IMR-90 (cell line): ENCODE results near the gene TLCD4. TPM values are rescaled to one million over a fixed set of nuclear protein-coding genes. Genes with fewer than 3 reads are reported as not detected.

Experiments
- ATAC-seq: fragments of 200-7000 bp; cut with Tn5 transposase; 2 replicates; pipeline ENCODE4 v1.9.1; 2020; ENCODE audit warnings: low read depth, mild to moderate bottlenecking, moderate library complexity
- BruUV-seq: library from RNA; stranded (reverse); fragments of 400-500 nt; replicated peaks from 2 replicates; lab custom pipeline; 2021; lab: Mats Ljungman, UMichigan
- CTCF ChIA-PET: fragments of 300-600 bp; formaldehyde crosslinking; extraction: SDS; loops from one replicate; lab custom pipeline; 2021; ENCODE audit warnings: antibody characterized with exemption; lab: Yijun Ruan, JAX
- POLR2A ChIA-PET: fragments of 300-600 bp; sonication (Branson Sonifier 250); formaldehyde crosslinking; loops from one replicate; lab custom pipeline; 2022; ENCODE audit warnings: antibody characterized with exemption; ENCODE audit not compliant: unreplicated experiment; lab: Charles Lee
- DNase-seq: peaks from one replicate; pipeline ENCODE4 v3.0.0; 2013
- H2AFZ ChIP-seq: replicated peaks from 2 replicates; pipeline ENCODE3; 2013; ENCODE audit warnings: low read length, mild to moderate bottlenecking; ENCODE audit not compliant: poor library complexity
- H2AK5ac ChIP-seq: 2 replicates; pipeline ENCODE4 v1.6.1; 2013; ENCODE audit warnings: low read depth, low read length, inconsistent platforms
- H2AK9ac ChIP-seq: replicated peaks from 2 replicates; pipeline ENCODE3; 2013; ENCODE audit warnings: mild to moderate bottlenecking, low read depth, low read length, moderate library complexity; ENCODE audit not compliant: poor library complexity
- H2BK120ac ChIP-seq: 2 replicates; pipeline ENCODE4 v1.6.1; 2013; ENCODE audit warnings: low read depth, low read length, inconsistent platforms
- H2BK15ac ChIP-seq: 3 replicates; pipeline ENCODE4 v1.6.1; 2013; ENCODE audit warnings: low read depth, low read length, inconsistent platforms
- H2BK20ac ChIP-seq: 2 replicates; pipeline ENCODE4 v1.6.1; 2013; ENCODE audit warnings: low read depth, mild to moderate bottlenecking, inconsistent platforms, low read length, moderate library complexity
- H2BK5ac ChIP-seq: 2 replicates; pipeline ENCODE4 v1.6.1; 2013; ENCODE audit warnings: mild to moderate bottlenecking, low read depth, low read length, inconsistent platforms; ENCODE audit not compliant: poor library complexity, severe bottlenecking
- H3K14ac ChIP-seq: replicated peaks from 2 replicates; pipeline ENCODE4 v1.6.1; 2013; ENCODE audit warnings: low read depth, low read length, inconsistent platforms
- H3K18ac ChIP-seq: 2 replicates; pipeline ENCODE4 v1.6.1; 2013; ENCODE audit warnings: low read depth, low read length, control low read depth
- H3K23ac ChIP-seq: 2 replicates; pipeline ENCODE4 v1.6.1; 2013; ENCODE audit warnings: low read depth, low read length, inconsistent platforms
- H3K27ac ChIP-seq: 2 replicates; pipeline ENCODE4 v1.5.1; 2013; ENCODE audit warnings: mild to moderate bottlenecking, control low read depth, low read length; ENCODE audit not compliant: insufficient read depth
- H3K27me3 ChIP-seq: 2 replicates; pipeline ENCODE4 v1.6.1; 2013; ENCODE audit warnings: low read length; ENCODE audit not compliant: control insufficient read depth, insufficient read depth
- H3K36me3 ChIP-seq: 2 replicates; pipeline ENCODE4 v1.6.1; 2013; ENCODE audit warnings: low read length, mixed read lengths; ENCODE audit not compliant: control insufficient read depth, insufficient read depth
- H3K4ac ChIP-seq: 2 replicates; pipeline ENCODE4 v1.6.1; 2013; ENCODE audit warnings: low read depth, low read length, inconsistent platforms
- H3K4me1 ChIP-seq: 2 replicates; pipeline ENCODE4 v1.6.1; 2013; ENCODE audit warnings: low read length, mixed read lengths; ENCODE audit not compliant: control insufficient read depth, insufficient read depth
- H3K4me2 ChIP-seq: 2 replicates; pipeline ENCODE4 v1.6.1; 2013; ENCODE audit warnings: low read depth, mild to moderate bottlenecking, control low read depth, low read length, moderate library complexity
- H3K4me3 ChIP-seq: 2 replicates; pipeline ENCODE4 v1.5.1; 2013; ENCODE audit warnings: low read depth, mild to moderate bottlenecking, control low read depth, low read length, moderate library complexity; ENCODE audit not compliant: insufficient read depth
- H3K56ac ChIP-seq: 2 replicates; pipeline ENCODE4 v1.6.1; 2013; ENCODE audit warnings: low read length, inconsistent platforms; ENCODE audit not compliant: insufficient read depth; ENCODE audit errors: extremely low read depth
- H3K79me1 ChIP-seq, 2 experiments: 2 replicates each; pipeline ENCODE4 v1.6.1; 2013; ENCODE audit warnings: low read length in 2 of 2, inconsistent platforms in 1 of 2, low read depth in 1 of 2
- H3K9ac ChIP-seq: 2 replicates; pipeline ENCODE4 v1.6.1; 2013; ENCODE audit warnings: low read depth, low read length, control low read depth
- H3K9me1 ChIP-seq: 2 replicates; pipeline ENCODE4 v1.6.1; 2013; ENCODE audit warnings: low read length, inconsistent platforms; ENCODE audit not compliant: insufficient read depth
- H3K9me3 ChIP-seq: 2 replicates; pipeline ENCODE4 v1.6.1; 2013; ENCODE audit warnings: low read length; ENCODE audit not compliant: control insufficient read depth, insufficient read depth
- H4K20me1 ChIP-seq: 2 replicates; pipeline ENCODE4 v1.6.1; 2013; ENCODE audit warnings: low read length, inconsistent platforms; ENCODE audit not compliant: insufficient read depth
- H4K5ac ChIP-seq: 2 replicates; pipeline ENCODE4 v1.6.1; 2013; ENCODE audit warnings: mild to moderate bottlenecking, low read depth, low read length, control low read depth
- H4K8ac ChIP-seq, 2 experiments: 2 replicates each; pipeline ENCODE4 v1.6.1; 2013; ENCODE audit warnings: low read depth in 2 of 2, low read length in 2 of 2, control low read depth in 1 of 2, inconsistent platforms in 1 of 2
- H4K91ac ChIP-seq: 2 replicates; pipeline ENCODE4 v1.6.1; 2013; ENCODE audit warnings: low read depth, low read length, inconsistent platforms; ENCODE audit not compliant: insufficient read depth
- BHLHE40 ChIP-seq: fragments of 150-350 bp; IDR thresholded peaks from 2 replicates; pipeline ENCODE4 v1.6.1; 2016; ENCODE audit warnings: mild to moderate bottlenecking, low read depth, low read length
- CEBPB ChIP-seq: IDR thresholded peaks from 2 replicates; pipeline ENCODE4 v1.6.1; 2012; ENCODE audit warnings: low read depth, low read length, improper control_type of control experiment
- CHD1 ChIP-seq: IDR thresholded peaks from 2 replicates; pipeline ENCODE4 v1.6.1; 2012; ENCODE audit warnings: low read depth, low read length, improper control_type of control experiment
- FOS ChIP-seq: fragments of 150-350 bp; IDR thresholded peaks from 2 replicates; pipeline ENCODE4 v1.6.1; 2016; ENCODE audit warnings: low read depth, low read length
- MAFK ChIP-seq: IDR thresholded peaks from 2 replicates; pipeline ENCODE4 v1.6.1; 2012; ENCODE audit warnings: low read depth, low read length, improper control_type of control experiment
- MAZ ChIP-seq: IDR thresholded peaks from 2 replicates; pipeline ENCODE4 v1.6.1; 2012; ENCODE audit warnings: low read depth, mild to moderate bottlenecking, low read length, improper control_type of control experiment, moderate library complexity, borderline replicate concordance
- MXI1 ChIP-seq: IDR thresholded peaks from 2 replicates; pipeline ENCODE4 v1.6.1; 2012; ENCODE audit warnings: low read depth, mild to moderate bottlenecking, low read length, moderate library complexity, borderline replicate concordance
- NFE2L2 ChIP-seq: fragments of 150-350 bp; IDR thresholded peaks from 2 replicates; pipeline ENCODE4 v1.6.1; 2016; ENCODE audit warnings: low read depth, mild to moderate bottlenecking, low read length
- POLR2A ChIP-seq: IDR thresholded peaks from 2 replicates; pipeline ENCODE4 v1.6.1; 2012; ENCODE audit warnings: mild to moderate bottlenecking, low read depth, low read length
- RAD21 ChIP-seq: IDR thresholded peaks from 2 replicates; pipeline ENCODE4 v1.6.1; 2012; ENCODE audit warnings: low read length, improper control_type of control experiment
- RCOR1 ChIP-seq: IDR thresholded peaks from 2 replicates; pipeline ENCODE4 v1.6.1; 2012; ENCODE audit warnings: mild to moderate bottlenecking, low read length, improper control_type of control experiment; ENCODE audit not compliant: insufficient replicate concordance
- RFX5 ChIP-seq: IDR thresholded peaks from 2 replicates; pipeline ENCODE4 v1.8.0; 2012; ENCODE audit warnings: low read depth, mild to moderate bottlenecking, low read length, moderate library complexity
- SMC3 ChIP-seq: fragments of 150-350 bp; IDR thresholded peaks from 2 replicates; pipeline ENCODE4 v1.6.1; 2016; ENCODE audit warnings: low read depth, mild to moderate bottlenecking, antibody characterized with exemption, low read length, moderate library complexity
- WGBS, 2 experiments: methylation state at CpG; one replicate each; pipeline versions ENCODE4 v1.1.5 to v1.1.7; 2013; ENCODE audit warnings: missing lambda C conversion rate in 2 of 2; ENCODE audit not compliant: insufficient read length in 1 of 2; ENCODE audit errors: extremely low coverage in 2 of 2; 5-methylcytosine and 5-hydroxymethylcytosine counted together
- dilution Hi-C: fragments of 300-500 bp; cut with HindIII; formaldehyde crosslinking; loops from one replicate; pipeline ENCODE4 v1.14.3; 2018; ENCODE audit warnings: low sequenced_read_pairs; ENCODE audit not compliant: unreplicated experiment
- in situ Hi-C: fragments of 300-500 bp; cut with MboI; formaldehyde crosslinking; loops from 3 replicates; pipeline ENCODE4 v1.14.3; 2019; ENCODE audit warnings: low sequenced_read_pairs, inconsistent platforms, mixed read lengths
- intact Hi-C: fragments of 100-400 bp; cut with micrococcal nuclease; formaldehyde crosslinking; loops from 2 replicates; pipeline ENCODE4 v1.10.0; 2022
- polyA plus RNA-seq, 3 experiments: library from polyadenylated mRNA; depleted of rRNA; stranded (reverse); fragments of >200 nt; gene quantifications; 2 replicates each; pipeline ENCODE4 v1.2.3, GENCODE V29; 2012; ENCODE audit warnings: low replicate concordance in 1 of 3
- total RNA-seq: library from RNA; depleted of rRNA; stranded (reverse); fragments of >200 nt; gene quantifications from 2 replicates; pipeline ENCODE4 v1.2.3, GENCODE V29; 2012
- TF ChIP-seq, protein P1 (sequence below): fragments of 150-350 bp; IDR thresholded peaks from 2 replicates; pipeline ENCODE4 v1.6.1; 2017; ENCODE audit warnings: mild to moderate bottlenecking, antibody characterized with exemption, low read length, low read depth
- TF ChIP-seq, protein P2 (sequence below): fragments of 150-350 bp; IDR thresholded peaks from 2 replicates; pipeline ENCODE4 v1.6.1; 2016; ENCODE audit warnings: low read depth, mild to moderate bottlenecking, low read length, moderate library complexity, borderline replicate concordance
- TF ChIP-seq, protein P3 (sequence below): conservative IDR thresholded peaks from 2 replicates; pipeline ENCODE4 v1.5.1; 2012; ENCODE audit warnings: mild to moderate bottlenecking, low read depth, low read length, improper control_type of control experiment

The TLCD4 gene
- total and polyA plus RNA-seq, 2 of the 4 experiments (the other 2 are of a cell fraction) = 0.22 to 0.36 TPM

GRCh38 chr1:95139039-95139438 is 21.9 kb downstream of the TLCD4 start:
- Histone ChIP-seq H3K9ac (no peak overlapping the region), H3K14ac (no peak overlapping the region), H3K4ac (no peak overlapping the region), H2BK120ac (no peak overlapping the region), H2AK9ac (no peak overlapping the region), H3K79me1 (no peaks in the 10 kb centered on the region), H4K91ac (no peak overlapping the region), H3K18ac (no peak overlapping the region), H3K4me2 (no peak overlapping the region), H2BK15ac (no peak overlapping the region), H3K36me3 (no peaks in the 10 kb centered on the region), H3K27me3 (no peaks in the 10 kb centered on the region), H4K20me1 (no peaks in the 10 kb centered on the region), H4K5ac (no peak overlapping the region), H2AK5ac (no peak overlapping the region), H4K8ac (no peak overlapping the region), H2AFZ (no peak overlapping the region), H3K27ac (no peak overlapping the region), H3K4me3 (no peak overlapping the region), H3K9me1 (no peaks in the 10 kb centered on the region; the same call in 1 of the 2 replicates), H3K56ac (no peak overlapping the region), H3K4me1 (no peaks in the 10 kb centered on the region), H3K23ac (no peak overlapping the region), H2BK5ac (no peak overlapping the region), H3K9me3 (no peaks in the 10 kb centered on the region), H2BK20ac (no peak overlapping the region)
- BruUV-seq = no TSS peak
- WGBS, 2 experiments = no CpG with 5 or more reads among the region's 1 CpG
- POLR2A ChIA-PET = interaction anchor here (0.6 kb wide), 1 partner anchor 168 kb away, joined by 7 read pairs; no protein-coding TSS in a partner anchor
- no peak for ATAC-seq
- intact Hi-C loops = no loop called here
- CTCF ChIA-PET = interaction anchor here (0.6 to 0.7 kb wide), 3 partner anchors 11 to 94 kb away, joined by 3 to 5 read pairs (median 3); partner anchors contain the start of genes RWDD3 and TLCD4
- in situ Hi-C loops = no loop called here
- no peak for DNase-seq
- TF ChIP-seq NFE2L2 = no peak
- TF ChIP-seq CEBPB = no peak
- TF ChIP-seq BHLHE40 = no peak
- TF ChIP-seq, protein P1, sequence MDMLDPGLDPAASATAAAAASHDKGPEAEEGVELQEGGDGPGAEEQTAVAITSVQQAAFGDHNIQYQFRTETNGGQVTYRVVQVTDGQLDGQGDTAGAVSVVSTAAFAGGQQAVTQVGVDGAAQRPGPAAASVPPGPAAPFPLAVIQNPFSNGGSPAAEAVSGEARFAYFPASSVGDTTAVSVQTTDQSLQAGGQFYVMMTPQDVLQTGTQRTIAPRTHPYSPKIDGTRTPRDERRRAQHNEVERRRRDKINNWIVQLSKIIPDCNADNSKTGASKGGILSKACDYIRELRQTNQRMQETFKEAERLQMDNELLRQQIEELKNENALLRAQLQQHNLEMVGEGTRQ = no peak
- no peak for TF ChIP-seq MAZ
- TF ChIP-seq, protein P2, sequence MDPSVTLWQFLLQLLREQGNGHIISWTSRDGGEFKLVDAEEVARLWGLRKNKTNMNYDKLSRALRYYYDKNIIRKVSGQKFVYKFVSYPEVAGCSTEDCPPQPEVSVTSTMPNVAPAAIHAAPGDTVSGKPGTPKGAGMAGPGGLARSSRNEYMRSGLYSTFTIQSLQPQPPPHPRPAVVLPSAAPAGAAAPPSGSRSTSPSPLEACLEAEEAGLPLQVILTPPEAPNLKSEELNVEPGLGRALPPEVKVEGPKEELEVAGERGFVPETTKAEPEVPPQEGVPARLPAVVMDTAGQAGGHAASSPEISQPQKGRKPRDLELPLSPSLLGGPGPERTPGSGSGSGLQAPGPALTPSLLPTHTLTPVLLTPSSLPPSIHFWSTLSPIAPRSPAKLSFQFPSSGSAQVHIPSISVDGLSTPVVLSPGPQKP = no peak
- TF ChIP-seq FOS = no peak
- TF ChIP-seq RAD21 = no peak
- TF ChIP-seq, protein P3, sequence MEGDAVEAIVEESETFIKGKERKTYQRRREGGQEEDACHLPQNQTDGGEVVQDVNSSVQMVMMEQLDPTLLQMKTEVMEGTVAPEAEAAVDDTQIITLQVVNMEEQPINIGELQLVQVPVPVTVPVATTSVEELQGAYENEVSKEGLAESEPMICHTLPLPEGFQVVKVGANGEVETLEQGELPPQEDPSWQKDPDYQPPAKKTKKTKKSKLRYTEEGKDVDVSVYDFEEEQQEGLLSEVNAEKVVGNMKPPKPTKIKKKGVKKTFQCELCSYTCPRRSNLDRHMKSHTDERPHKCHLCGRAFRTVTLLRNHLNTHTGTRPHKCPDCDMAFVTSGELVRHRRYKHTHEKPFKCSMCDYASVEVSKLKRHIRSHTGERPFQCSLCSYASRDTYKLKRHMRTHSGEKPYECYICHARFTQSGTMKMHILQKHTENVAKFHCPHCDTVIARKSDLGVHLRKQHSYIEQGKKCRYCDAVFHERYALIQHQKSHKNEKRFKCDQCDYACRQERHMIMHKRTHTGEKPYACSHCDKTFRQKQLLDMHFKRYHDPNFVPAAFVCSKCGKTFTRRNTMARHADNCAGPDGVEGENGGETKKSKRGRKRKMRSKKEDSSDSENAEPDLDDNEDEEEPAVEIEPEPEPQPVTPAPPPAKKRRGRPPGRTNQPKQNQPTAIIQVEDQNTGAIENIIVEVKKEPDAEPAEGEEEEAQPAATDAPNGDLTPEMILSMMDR = no peak
- no peak for TF ChIP-seq SMC3
- TF ChIP-seq RFX5 = no peak
- TF ChIP-seq MXI1 = no peak
- TF ChIP-seq CHD1 = no peak
- TF ChIP-seq POLR2A = no peak
- TF ChIP-seq MAFK = no peak
- no peak for TF ChIP-seq RCOR1
- dilution Hi-C loops = no loop called here
